Measurements from ENCODE around the gene TMF1. TPM values are rescaled to one million over a fixed set of nuclear protein-coding genes. Genes with fewer than 3 reads are reported as not detected.

The TMF1 gene
- total and polyA plus RNA-seq, 4 donors, result 7.4 to 52.8 (median 30.2) TPM

- Histone ChIP-seq H3K27ac (ENCODE audit: low read depth in 1 of 2, low read length in 2 of 2) (no peak overlapping the region), H3K36me3 (ENCODE audit: control insufficient read depth in 1 of 2, insufficient read depth in 2 of 2, low read length in 1 of 2) (peaks cover 2% of the 10 kb centered on the region in 2 donors), H3K4me3 (ENCODE audit: low read length in 2 of 2) (no peak overlapping the region), H3K27me3 (ENCODE audit: control insufficient read depth in 1 of 2, insufficient read depth in 2 of 2, low read length in 1 of 2) (no peaks in the 10 kb centered on the region), H3K9me3 (ENCODE audit: control insufficient read depth, low read length) (no peaks in the 10 kb centered on the region), H3K4me1 (ENCODE audit: control insufficient read depth in 1 of 2, insufficient read depth in 2 of 2, low read length in 2 of 2) (peaks cover 0 to 1% of the 10 kb centered on the region in 2 donors)
- DNase-seq (no peak), ATAC-seq (ENCODE audit: low FRiP score) (no peak)
- intact Hi-C loops (cut with DNase I), result no loop called here
- WGBS, 2 donors, result 50 to 70% methylated on average over 2 of the region's 2 CpGs
Observed at GRCh38 chr3:69063636-69064035, 11.5 kb upstream of the TMF1 start.

GRCh38 chr3:69059688-69060087, 7.6 kb upstream of the TMF1 start:
- DNase-seq (no peak), ATAC-seq (ENCODE audit: low FRiP score) (no peak)
- intact Hi-C loops (cut with DNase I), result no loop called here
- Histone ChIP-seq H3K4me1 (ENCODE audit: control insufficient read depth in 1 of 2, insufficient read depth in 2 of 2, low read length in 2 of 2) (no peaks in the 10 kb centered on the region), H3K27ac (ENCODE audit: low read depth in 1 of 2, low read length in 2 of 2) (no peak overlapping the region), H3K27me3 (ENCODE audit: control insufficient read depth in 1 of 2, insufficient read depth in 2 of 2, low read length in 1 of 2) (no peaks in the 10 kb centered on the region), H3K36me3 (ENCODE audit: control insufficient read depth in 1 of 2, insufficient read depth in 2 of 2, low read length in 1 of 2) (peaks cover 4 to 5% of the 10 kb centered on the region in 2 donors), H3K9me3 (ENCODE audit: control insufficient read depth, low read length) (no peaks in the 10 kb centered on the region), H3K4me3 (ENCODE audit: low read length in 2 of 2) (no peak overlapping the region)

- H3K36me3 ChIP-seq (ENCODE audit: control insufficient read depth in 1 of 2, insufficient read depth in 2 of 2, low read length in 1 of 2), result peaks cover 4 to 5% of the 10 kb centered on the region in 2 donors
- ATAC-seq (ENCODE audit: low FRiP score), result no peak
- intact Hi-C loops (cut with DNase I), result no loop called here
Observed at GRCh38 chr3:69058947-69059224, 6.8 kb upstream of the TMF1 start.

GRCh38 chr3:69058180-69058946, 6.2 kb upstream of the TMF1 start:
- H3K27ac ChIP-seq (ENCODE audit: low read depth in 1 of 2, low read length in 2 of 2), result no peak overlapping the region
- ATAC-seq (ENCODE audit: low FRiP score) (no peak), DNase-seq (no peak)
- no peaks in the 10 kb centered on the region for H3K9me3 ChIP-seq (ENCODE audit: control insufficient read depth, low read length)
- H3K4me1 ChIP-seq (ENCODE audit: control insufficient read depth in 1 of 2, insufficient read depth in 2 of 2, low read length in 2 of 2), result no peaks in the 10 kb centered on the region
- H3K27me3 ChIP-seq (ENCODE audit: control insufficient read depth in 1 of 2, insufficient read depth in 2 of 2, low read length in 1 of 2), result no peaks in the 10 kb centered on the region
- no peak overlapping the region for H3K4me3 ChIP-seq (ENCODE audit: low read length in 2 of 2)
- WGBS, 2 donors, result 94% methylated on average over 3 of the region's 3 CpGs
- intact Hi-C loops (cut with DNase I), result no loop called here
- H3K36me3 ChIP-seq (ENCODE audit: control insufficient read depth in 1 of 2, insufficient read depth in 2 of 2, low read length in 1 of 2), result peaks cover 4 to 5% of the 10 kb centered on the region in 2 donors

More at GRCh38 chr3:69058947-69059224, 6.8 kb upstream of the TMF1 start:
- no peaks in the 10 kb centered on the region for H3K27me3 ChIP-seq (ENCODE audit: control insufficient read depth in 1 of 2, insufficient read depth in 2 of 2, low read length in 1 of 2)
- no peak for DNase-seq
- 89 to 92% methylated on average over 2 of the region's 2 CpGs for WGBS, 2 donors
- no peaks in the 10 kb centered on the region for H3K4me1 ChIP-seq (ENCODE audit: control insufficient read depth in 1 of 2, insufficient read depth in 2 of 2, low read length in 2 of 2)
- H3K9me3 ChIP-seq (ENCODE audit: control insufficient read depth, low read length), result no peaks in the 10 kb centered on the region
- H3K27ac ChIP-seq (ENCODE audit: low read depth in 1 of 2, low read length in 2 of 2), result no peak overlapping the region
- no peak overlapping the region for H3K4me3 ChIP-seq (ENCODE audit: low read length in 2 of 2)

GRCh38 chr3:69052472-69052898, 352 bp upstream of the TMF1 start:
- H3K27me3 ChIP-seq (ENCODE audit: control insufficient read depth in 1 of 2, insufficient read depth in 2 of 2, low read length in 1 of 2), result no peaks in the 10 kb centered on the region
- WGBS, 2 donors, result 9 to 10% methylated on average over 9 of the region's 9 CpGs
- peak overlapping the region in 1 of 2 donors; percentile 88 for H3K27ac ChIP-seq (ENCODE audit: low read depth in 1 of 2, low read length in 2 of 2)
- DNase-seq (no peak), ATAC-seq (ENCODE audit: low FRiP score) (no peak)
- H3K4me1 ChIP-seq (ENCODE audit: control insufficient read depth in 1 of 2, insufficient read depth in 2 of 2, low read length in 2 of 2), result peaks cover 2 to 5% of the 10 kb centered on the region in 2 donors
- no peaks in the 10 kb centered on the region for H3K36me3 ChIP-seq (ENCODE audit: control insufficient read depth in 1 of 2, insufficient read depth in 2 of 2, low read length in 1 of 2)
- intact Hi-C loops (cut with DNase I), result loop anchor here (2.0 kb wide), 2 partner anchors 28 to 40 kb away; partner anchors contain the start of genes EOGT (in 1 of the 2) and UBA3 (in 1 of the 2)
- peak overlapping the region in 1 of 2 donors; percentile 44 for H3K4me3 ChIP-seq (ENCODE audit: low read length in 2 of 2)
- no peaks in the 10 kb centered on the region for H3K9me3 ChIP-seq (ENCODE audit: control insufficient read depth, low read length)

GRCh38 chr3:69048990-69049389, 3.1 kb downstream of the TMF1 start:
- Histone ChIP-seq H3K9me3 (ENCODE audit: control insufficient read depth, low read length) (no peaks in the 10 kb centered on the region), H3K4me3 (ENCODE audit: low read length in 2 of 2) (no peak overlapping the region), H3K4me1 (ENCODE audit: control insufficient read depth in 1 of 2, insufficient read depth in 2 of 2, low read length in 2 of 2) (peaks cover 2 to 5% of the 10 kb centered on the region in 2 donors), H3K27ac (ENCODE audit: low read depth in 1 of 2, low read length in 2 of 2) (no peak overlapping the region), H3K36me3 (ENCODE audit: control insufficient read depth in 1 of 2, insufficient read depth in 2 of 2, low read length in 1 of 2) (peaks cover 0 to 1% of the 10 kb centered on the region in 2 donors), H3K27me3 (ENCODE audit: control insufficient read depth in 1 of 2, insufficient read depth in 2 of 2, low read length in 1 of 2) (no peaks in the 10 kb centered on the region)
- intact Hi-C loops (cut with DNase I), result no loop called here
- DNase-seq (no peak), ATAC-seq (ENCODE audit: low FRiP score) (no peak)
- WGBS, 2 donors, result 90 to 93% methylated on average over 2 of the region's 2 CpGs

- WGBS, 2 donors, result 87 to 90% methylated on average over 2 of the region's 2 CpGs
- ATAC-seq (ENCODE audit: low FRiP score), result no peak
- Histone ChIP-seq H3K27ac (ENCODE audit: low read depth in 1 of 2, low read length in 2 of 2) (no peak overlapping the region), H3K36me3 (ENCODE audit: control insufficient read depth in 1 of 2, insufficient read depth in 2 of 2, low read length in 1 of 2) (peaks cover 3 to 5% of the 10 kb centered on the region in 2 donors), H3K9me3 (ENCODE audit: control insufficient read depth, low read length) (no peaks in the 10 kb centered on the region), H3K4me1 (ENCODE audit: control insufficient read depth in 1 of 2, insufficient read depth in 2 of 2, low read length in 2 of 2) (peaks cover 0 to 2% of the 10 kb centered on the region in 2 donors), H3K27me3 (ENCODE audit: control insufficient read depth in 1 of 2, insufficient read depth in 2 of 2, low read length in 1 of 2) (no peaks in the 10 kb centered on the region), H3K4me3 (ENCODE audit: low read length in 2 of 2) (no peak overlapping the region)
- DNase-seq, result no peak
- intact Hi-C loops (cut with DNase I), result no loop called here
Observed at GRCh38 chr3:69044608-69045007, 7.5 kb downstream of the TMF1 start.

GRCh38 chr3:69033470-69033869, 18.7 kb downstream of the TMF1 start:
- 82 to 83% methylated on average over 7 of the region's 7 CpGs for WGBS, 2 donors
- Histone ChIP-seq H3K27me3 (ENCODE audit: control insufficient read depth in 1 of 2, insufficient read depth in 2 of 2, low read length in 1 of 2) (no peaks in the 10 kb centered on the region), H3K36me3 (ENCODE audit: control insufficient read depth in 1 of 2, insufficient read depth in 2 of 2, low read length in 1 of 2) (peaks cover 0 to 3% of the 10 kb centered on the region in 2 donors), H3K4me1 (ENCODE audit: control insufficient read depth in 1 of 2, insufficient read depth in 2 of 2, low read length in 2 of 2) (no peaks in the 10 kb centered on the region), H3K9me3 (ENCODE audit: control insufficient read depth, low read length) (no peaks in the 10 kb centered on the region), H3K27ac (ENCODE audit: low read depth in 1 of 2, low read length in 2 of 2) (no peak overlapping the region), H3K4me3 (ENCODE audit: low read length in 2 of 2) (no peak overlapping the region)
- DNase-seq (no peak), ATAC-seq (ENCODE audit: low FRiP score) (no peak)
- intact Hi-C loops (cut with DNase I), result no loop called here

- 96 to 97% methylated on average over 9 of the region's 9 CpGs for WGBS, 2 donors
- ATAC-seq (ENCODE audit: low FRiP score), result no peak
Observed at GRCh38 chr3:69032737-69033136, 19.4 kb downstream of the TMF1 start.

More at GRCh38 chr3:69032737-69033136, 19.4 kb downstream of the TMF1 start:
- H3K4me1 ChIP-seq (ENCODE audit: control insufficient read depth in 1 of 2, insufficient read depth in 2 of 2, low read length in 2 of 2), result no peaks in the 10 kb centered on the region
- H3K27ac ChIP-seq (ENCODE audit: low read depth in 1 of 2, low read length in 2 of 2), result no peak overlapping the region
- peaks cover 0 to 3% of the 10 kb centered on the region in 2 donors for H3K36me3 ChIP-seq (ENCODE audit: control insufficient read depth in 1 of 2, insufficient read depth in 2 of 2, low read length in 1 of 2)
- no peaks in the 10 kb centered on the region for H3K27me3 ChIP-seq (ENCODE audit: control insufficient read depth in 1 of 2, insufficient read depth in 2 of 2, low read length in 1 of 2)
- intact Hi-C loops (cut with DNase I), result no loop called here
- H3K4me3 ChIP-seq (ENCODE audit: low read length in 2 of 2), result no peak overlapping the region
- no peaks in the 10 kb centered on the region for H3K9me3 ChIP-seq (ENCODE audit: control insufficient read depth, low read length)
- no peak for DNase-seq
